Neutrophil (primary cell): Measurements from ENCODE around the gene SEMG2.

Source experiments
- H3K27ac ChIP-seq: fragments of 200-600 bp; sonication (generic); 2 replicates; pipeline ENCODE4 v1.5.1; 2016; ENCODE audit warnings: mild to moderate bottlenecking, moderate library complexity
- H3K27me3 ChIP-seq: fragments of 200-600 bp; sonication (generic); 2 replicates; pipeline ENCODE4 v1.6.0; 2016; ENCODE audit warnings: mild to moderate bottlenecking
- H3K36me3 ChIP-seq: fragments of 200-600 bp; sonication (generic); 2 replicates; pipeline ENCODE4 v1.5.1; 2017
- H3K4me1 ChIP-seq, 2 experiments: fragments of 200-600 bp in 1 of 2; sonication (generic) in 1 of 2; 1 replicate in 1 of 2; 2 replicates in 1 of 2; pipeline versions ENCODE4 v1.5.1 to v1.6.1; 2013 to 2016; ENCODE audit warnings: low read depth in 1 of 2, low read length in 1 of 2, mild to moderate bottlenecking in 1 of 2, moderate library complexity in 1 of 2; ENCODE audit not compliant: control insufficient read depth in 1 of 2, insufficient read depth in 1 of 2
- H3K4me3 ChIP-seq, 2 experiments: fragments of 200-600 bp in 1 of 2; sonication (generic) in 1 of 2; 1 replicate in 1 of 2; 2 replicates in 1 of 2; pipeline ENCODE4 v1.5.1; 2013 to 2016; ENCODE audit warnings: low read depth in 1 of 2, low read length in 1 of 2, mild to moderate bottlenecking in 1 of 2, moderate library complexity in 1 of 2
- H3K9me3 ChIP-seq: fragments of 200-600 bp; sonication (generic); 2 replicates; pipeline ENCODE4 v1.5.1; 2016
- CTCF ChIP-seq: fragments of 200-600 bp; sonication (generic); IDR thresholded peaks from 2 replicates; pipeline ENCODE4 v1.5.1; 2016; ENCODE audit warnings: antibody characterized with exemption

Gene SEMG2

DNA sequence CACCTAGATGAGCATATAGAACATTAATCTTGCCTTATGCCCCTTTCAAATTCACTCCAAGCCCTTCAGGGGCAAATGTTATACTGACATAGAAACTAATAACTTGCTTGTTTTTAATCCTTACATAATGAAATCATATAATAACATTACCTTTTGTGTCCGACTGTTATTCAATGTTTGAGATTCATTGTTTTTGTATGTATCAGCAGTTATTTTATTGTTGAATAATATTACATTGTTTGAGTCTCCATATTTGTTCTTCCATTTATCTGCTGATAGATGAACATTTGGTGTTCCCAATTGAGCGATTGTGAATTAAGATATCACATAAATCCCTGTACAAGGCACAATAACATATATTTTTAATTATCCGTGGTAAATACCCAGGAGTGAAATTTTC, 8.3 kb upstream of the SEMG2 start:
- TF ChIP-seq CTCF = no peak
- Histone ChIP-seq H3K4me3 (no peak overlapping the region), H3K36me3 (no peaks in the 10 kb centered on the region), H3K9me3 (no peaks in the 10 kb centered on the region), H3K27ac (no peak overlapping the region), H3K4me1 (no peaks in the 10 kb centered on the region), H3K27me3 (peaks cover 12% of the 10 kb centered on the region)

- Histone ChIP-seq H3K4me3 (no peak overlapping the region), H3K9me3 (no peaks in the 10 kb centered on the region), H3K27me3 (peaks cover 49% of the 10 kb centered on the region), H3K27ac (no peak overlapping the region), H3K4me1 (no peaks in the 10 kb centered on the region), H3K36me3 (no peaks in the 10 kb centered on the region)
- TF ChIP-seq CTCF = no peak
These were observed 3.0 kb upstream of the SEMG2 start for GRCh38 chr20:45218124-45218523.

GRCh38 chr20:45218636-45219035, 2.5 kb upstream of the SEMG2 start:
- H3K9me3 ChIP-seq = no peaks in the 10 kb centered on the region
- no peak overlapping the region for H3K27ac ChIP-seq
- no peak overlapping the region for H3K4me3 ChIP-seq
- no peaks in the 10 kb centered on the region for H3K36me3 ChIP-seq
- no peaks in the 10 kb centered on the region for H3K4me1 ChIP-seq
- peaks cover 49% of the 10 kb centered on the region for H3K27me3 ChIP-seq
- no peak for TF ChIP-seq CTCF

DNA sequence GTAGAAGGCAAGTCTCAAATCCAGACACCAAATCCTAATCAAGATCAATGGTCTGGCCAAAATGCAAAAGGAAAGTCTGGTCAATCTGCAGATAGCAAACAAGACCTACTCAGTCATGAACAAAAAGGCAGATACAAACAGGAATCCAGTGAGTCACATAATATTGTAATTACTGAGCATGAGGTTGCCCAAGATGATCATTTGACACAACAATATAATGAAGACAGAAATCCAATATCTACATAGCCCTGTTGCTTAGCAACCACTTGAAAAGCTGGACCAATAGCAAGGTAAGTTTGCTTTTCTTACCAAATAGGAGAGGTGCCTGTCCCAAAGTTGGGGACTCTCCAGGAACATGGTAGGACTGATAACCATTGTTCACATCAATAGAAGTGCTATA, 2.0 kb downstream of the SEMG2 start:
- no peaks in the 10 kb centered on the region for H3K4me1 ChIP-seq
- TF ChIP-seq CTCF = no peak
- H3K4me3 ChIP-seq = no peak overlapping the region

DNA sequence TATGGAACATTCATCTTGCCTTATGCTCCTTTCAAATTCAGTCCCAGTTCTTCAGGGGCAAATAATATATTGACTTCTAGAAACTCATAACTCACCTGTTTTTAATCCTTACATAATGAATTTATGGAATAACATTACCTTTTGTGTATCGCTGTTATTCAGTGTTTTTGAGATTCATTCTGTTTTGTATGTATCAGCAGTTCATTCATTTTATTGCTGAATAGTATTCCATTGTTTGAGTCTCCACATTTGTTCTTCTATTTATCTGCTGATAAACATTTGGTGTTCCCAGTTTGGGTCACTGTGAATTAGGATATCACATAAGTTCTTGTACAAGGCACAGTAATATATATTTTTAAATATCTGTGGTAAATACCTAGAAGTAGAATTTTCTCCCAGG, 5.1 kb downstream of the SEMG2 start:
- Histone ChIP-seq H3K9me3 (no peaks in the 10 kb centered on the region), H3K36me3 (no peaks in the 10 kb centered on the region), H3K4me1 (peaks cover 0 to 9% of the 10 kb centered on the region in 2 experiments), H3K27ac (no peak overlapping the region), H3K4me3 (no peak overlapping the region), H3K27me3 (peaks cover 66% of the 10 kb centered on the region)
- TF ChIP-seq CTCF = no peak

More for the DNA sequence above, 2.0 kb downstream of the SEMG2 start:
- H3K36me3 ChIP-seq = no peaks in the 10 kb centered on the region
- H3K9me3 ChIP-seq = no peaks in the 10 kb centered on the region
- H3K27ac ChIP-seq = no peak overlapping the region
- peaks cover 84% of the 10 kb centered on the region for H3K27me3 ChIP-seq
